ENCODE measurements around the gene ACTL6B. TPM values are rescaled to one million over a fixed set of nuclear protein-coding genes. Genes with fewer than 3 reads are reported as not detected.

Gene ACTL6B
- total and polyA plus RNA-seq, 2 donors (not counting 3 experiments of a cell fraction or from before 2014, with no cell fraction given), result not detected

- dilution Hi-C loops (cut with MboI; ENCODE audit: extremely low pct_ligation_motif_present, low sequenced_read_pairs), result no loop called here
- no TSS peak for BruUV-seq (replicated peaks)
- H3K4me3 ChIP-seq (replicated peaks in 1 of 3; ENCODE audit: insufficient read depth in 1 of 3, low read depth in 1 of 3, low read length in 3 of 3), result no peak overlapping the region
- intact Hi-C loops (cut with micrococcal nuclease), result loop anchor here (2.0 kb wide), 1 partner anchor 78 kb away; no protein-coding TSS in a partner anchor
- no peak overlapping the region for H3K27ac ChIP-seq (ENCODE audit: insufficient read depth, low read depth, low read length)
- H3K27me3 ChIP-seq (ENCODE audit: control insufficient read depth in 2 of 2, insufficient read depth in 2 of 2, low read length in 2 of 2), result no peaks in the 10 kb centered on the region
- H2AFZ ChIP-seq (ENCODE audit: low read depth, low read length), result no peak overlapping the region
- no peaks in the 10 kb centered on the region for H3K79me2 ChIP-seq (ENCODE audit: control insufficient read depth, insufficient read depth, low read length)
- FAIRE-seq (no peak), DNase-seq (ENCODE audit: low read depth, low spot score) (no peak)
- no peak for TF ChIP-seq MAX (IDR thresholded peaks at IDR 0.05; ENCODE audit: insufficient read depth, insufficient read length)
- no peak for TF ChIP-seq GATA2 (IDR thresholded peaks at IDR 0.05; ENCODE audit: insufficient read depth, insufficient read length, low read depth, low read length)
- no peak for TF ChIP-seq POLR2A (IDR thresholded peaks at IDR 0.05; ENCODE audit: low read depth, low read length)
- no peak for TF ChIP-seq POLR2AphosphoS5 (IDR thresholded peaks at IDR 0.05; ENCODE audit: insufficient read depth, low read depth, low read length)
- TF ChIP-seq JUN (IDR thresholded peaks at IDR 0.05; ENCODE audit: borderline replicate concordance, insufficient read depth, insufficient read length, low read depth), result no peak
- no peak for TF ChIP-seq EZH2 (IDR thresholded peaks at IDR 0.05; ENCODE audit: borderline replicate concordance, low read depth, low read length, severe bottlenecking)
- TF ChIP-seq MYC (IDR thresholded peaks at IDR 0.05; ENCODE audit: low read depth, low read length), result no peak
- TF ChIP-seq CTCF (IDR thresholded peaks at IDR 0.05; ENCODE audit: extremely low read depth in 1 of 2, insufficient read depth in 1 of 2, low read depth in 1 of 2, low read length in 2 of 2), result no peak
- no peak for TF ChIP-seq FOS (IDR thresholded peaks at IDR 0.05; ENCODE audit: borderline replicate concordance, insufficient read depth, low read length)
- ChIA-PET CTCF (interaction anchor here (0.8 to 7.0 kb wide), 6 partner anchors 8 to 217 kb away, joined by 3 to 60 read pairs (median 4); partner anchors contain the start of gene POP7), POLR2A (interaction anchor here (0.8 kb wide), 1 partner anchor 97 kb away, joined by 3 read pairs; the partner anchor contains the start of genes FBXO24 and LRCH4)
- H3K36me3 ChIP-seq (ENCODE audit: control insufficient read depth in 2 of 2, extremely low read depth in 1 of 2, insufficient read depth in 2 of 2, low read length in 2 of 2), result peaks cover 13 to 71% of the 10 kb centered on the region in 2 experiments
- no peaks in the 10 kb centered on the region for H3K4me1 ChIP-seq (ENCODE audit: control insufficient read depth, extremely low read depth, insufficient read depth, low read length)
- H3K4me2 ChIP-seq (ENCODE audit: insufficient read depth, low read length), result no peak overlapping the region
- no peaks in the 10 kb centered on the region for H3K9me1 ChIP-seq (replicated peaks; ENCODE audit: control insufficient read depth, extremely low read depth, insufficient read depth, low read length)
- no peak overlapping the region for H3K9ac ChIP-seq (replicated peaks; ENCODE audit: extremely low read depth, insufficient read depth, low read length)
- H3K9me3 ChIP-seq (replicated peaks; ENCODE audit: control insufficient read depth, insufficient read depth, low read length), result no peaks in the 10 kb centered on the region
- no peaks in the 10 kb centered on the region for H4K20me1 ChIP-seq (replicated peaks; ENCODE audit: control insufficient read depth, extremely low read depth, insufficient read depth, low read length)
These were observed 26.9 kb upstream of the ACTL6B start for GRCh38 chr7:100682991-100683658.
